GM19240 (cell line): Measurements from ENCODE around the gene ZNF865.

Experiments
- DNase-seq: peaks from one replicate; pipeline ENCODE4 v3.0.0; 2011; ENCODE audit warnings: low spot score; ENCODE audit not compliant: insufficient read length

The ZNF865 gene

DNA sequence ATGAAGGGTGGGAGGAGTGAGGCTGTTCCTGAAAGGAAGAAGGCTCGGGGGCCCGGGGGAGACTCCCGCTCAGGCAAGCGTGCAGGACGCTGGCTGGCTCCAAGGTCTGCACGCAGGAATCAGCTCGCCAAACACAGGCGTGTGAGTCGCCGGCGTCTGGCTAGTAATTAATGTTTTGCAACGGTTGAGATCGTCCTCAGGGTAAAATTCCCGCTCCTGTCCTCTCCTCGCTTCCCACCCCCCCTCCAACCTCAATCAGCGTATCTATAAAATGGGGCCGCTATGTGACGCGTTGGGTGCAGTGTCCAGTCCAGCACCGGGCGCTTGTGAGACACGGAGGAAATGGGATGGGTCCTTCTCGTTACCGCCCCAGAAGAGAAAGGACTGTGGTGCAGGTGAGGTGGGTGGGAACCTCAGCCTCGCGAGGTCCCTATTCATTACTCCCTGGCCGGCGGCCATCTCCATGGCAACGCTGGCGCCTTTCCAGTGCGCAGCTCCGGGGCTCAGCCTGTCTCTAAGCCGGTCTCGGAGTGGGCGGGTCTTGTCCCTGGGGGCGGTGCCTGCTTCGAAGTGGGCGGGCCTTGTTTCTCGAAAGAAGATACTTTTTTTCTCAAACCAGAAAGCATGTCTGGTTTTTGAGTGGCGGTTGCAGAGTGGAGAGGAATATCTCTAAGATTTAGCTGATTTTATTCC lies 18.3 kb upstream of the ZNF865 start:
- peak; percentile 98 for DNase-seq

- no peak for DNase-seq
Measured at GRCh38 chr19:55588738-55589137, 16.7 kb upstream of the ZNF865 start.

- DNase-seq = no peak
Measured at GRCh38 chr19:55590109-55590508, 15.3 kb upstream of the ZNF865 start.

GRCh38 chr19:55590617-55591016 lies 14.8 kb upstream of the ZNF865 start:
- DNase-seq = no peak

- no peak for DNase-seq
Measured at GRCh38 chr19:55591555-55591954, 13.9 kb upstream of the ZNF865 start.

GRCh38 chr19:55592391-55593090 lies 12.9 kb upstream of the ZNF865 start:
- no peak for DNase-seq

DNA sequence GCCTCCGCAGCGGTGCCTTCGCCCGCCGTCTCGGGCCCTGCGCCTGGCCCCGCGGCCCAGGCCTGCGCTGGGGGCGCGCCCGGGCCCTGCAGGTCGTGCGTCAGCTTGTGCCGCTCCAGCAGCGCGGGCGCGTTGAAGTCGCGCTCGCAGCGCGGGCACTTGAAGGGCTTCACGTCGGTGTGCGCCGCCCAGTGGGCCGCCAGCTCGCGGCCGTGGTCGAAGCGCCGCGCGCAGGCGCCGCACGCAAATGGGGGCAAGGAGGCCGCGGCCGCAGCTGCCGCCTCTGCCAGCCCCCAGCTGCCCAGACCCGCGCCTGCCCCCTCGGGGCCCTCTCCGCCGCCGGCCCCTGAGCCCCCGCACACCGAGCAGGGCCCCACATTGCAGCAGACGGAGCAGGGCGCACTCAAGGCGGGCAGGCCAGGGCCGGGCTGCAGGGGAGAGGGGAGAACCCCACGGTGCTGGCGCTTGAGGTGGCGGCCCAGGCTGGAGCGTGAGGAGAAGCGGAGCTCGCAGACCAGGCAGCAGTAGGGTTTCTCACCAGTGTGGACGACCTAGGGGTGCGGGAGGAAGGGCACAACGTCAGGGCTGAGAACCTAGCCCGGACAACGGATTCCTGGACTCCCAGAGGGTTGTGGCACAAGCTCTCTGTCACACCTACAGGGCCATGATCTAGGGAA lies 12.2 kb upstream of the ZNF865 start:
- no peak for DNase-seq

DNA sequence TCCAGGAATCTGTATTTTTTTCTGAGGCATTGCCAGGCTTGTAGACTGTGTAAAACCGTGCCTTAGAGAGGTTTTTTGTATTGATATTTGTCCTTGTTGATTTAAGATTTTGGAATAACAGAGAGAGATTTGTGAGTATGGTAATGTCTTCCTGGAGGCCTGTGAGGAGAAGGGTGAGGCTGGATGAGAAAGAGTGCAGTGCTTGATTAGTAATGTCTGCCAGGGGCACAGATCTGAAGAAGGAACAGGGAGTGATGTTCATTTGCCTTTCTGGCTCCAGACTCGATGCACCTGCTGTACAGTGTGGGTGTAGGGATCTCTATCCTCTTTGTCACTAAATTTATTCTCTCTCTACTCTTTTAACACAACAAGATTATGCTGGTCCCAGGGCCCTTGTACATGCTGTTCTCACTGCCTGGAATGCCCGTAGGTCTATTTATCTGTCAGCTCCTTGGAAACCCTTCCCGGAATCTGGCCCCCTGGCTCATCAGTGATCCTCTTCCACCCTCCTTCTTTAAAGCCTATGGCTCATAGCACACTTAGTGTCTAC lies 10.4 kb upstream of the ZNF865 start:
- no peak for DNase-seq

GRCh38 chr19:55596304-55596703 lies 9.1 kb upstream of the ZNF865 start:
- no peak for DNase-seq

- no peak for DNase-seq
Measured at GRCh38 chr19:55597501-55597921, 7.9 kb upstream of the ZNF865 start.

DNA sequence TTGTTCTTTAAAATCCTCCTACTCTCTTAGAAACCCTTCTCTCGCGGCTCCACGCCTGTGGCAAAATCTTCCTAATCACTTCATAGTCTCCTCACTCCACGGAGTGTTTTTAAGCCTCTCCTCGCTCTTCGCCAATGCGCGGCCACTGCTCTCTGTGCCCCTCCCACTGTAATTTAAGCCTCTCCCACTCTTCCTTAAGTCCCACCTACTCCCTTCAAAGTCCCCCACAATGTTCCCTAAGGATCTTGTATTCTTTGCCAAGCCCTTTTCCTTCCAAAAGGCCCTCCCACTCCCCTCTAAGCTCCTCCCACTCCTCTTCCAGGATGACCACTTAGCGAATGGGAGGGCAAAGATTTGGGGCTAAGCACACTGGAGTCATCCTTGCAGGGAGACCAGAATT lies 7.4 kb upstream of the ZNF865 start:
- no peak for DNase-seq

GRCh38 chr19:55598719-55599467 lies 6.6 kb upstream of the ZNF865 start:
- peak; percentile 76 for DNase-seq

GRCh38 chr19:55599468-55599841 lies 6.0 kb upstream of the ZNF865 start, which contains the start of gene FIZ1:
FIZ1 (minus strand) TSS chr19:55599517; CDS start chr19:55597865, 1,652 bp downstream.
- DNase-seq = peak; percentile 85

DNA sequence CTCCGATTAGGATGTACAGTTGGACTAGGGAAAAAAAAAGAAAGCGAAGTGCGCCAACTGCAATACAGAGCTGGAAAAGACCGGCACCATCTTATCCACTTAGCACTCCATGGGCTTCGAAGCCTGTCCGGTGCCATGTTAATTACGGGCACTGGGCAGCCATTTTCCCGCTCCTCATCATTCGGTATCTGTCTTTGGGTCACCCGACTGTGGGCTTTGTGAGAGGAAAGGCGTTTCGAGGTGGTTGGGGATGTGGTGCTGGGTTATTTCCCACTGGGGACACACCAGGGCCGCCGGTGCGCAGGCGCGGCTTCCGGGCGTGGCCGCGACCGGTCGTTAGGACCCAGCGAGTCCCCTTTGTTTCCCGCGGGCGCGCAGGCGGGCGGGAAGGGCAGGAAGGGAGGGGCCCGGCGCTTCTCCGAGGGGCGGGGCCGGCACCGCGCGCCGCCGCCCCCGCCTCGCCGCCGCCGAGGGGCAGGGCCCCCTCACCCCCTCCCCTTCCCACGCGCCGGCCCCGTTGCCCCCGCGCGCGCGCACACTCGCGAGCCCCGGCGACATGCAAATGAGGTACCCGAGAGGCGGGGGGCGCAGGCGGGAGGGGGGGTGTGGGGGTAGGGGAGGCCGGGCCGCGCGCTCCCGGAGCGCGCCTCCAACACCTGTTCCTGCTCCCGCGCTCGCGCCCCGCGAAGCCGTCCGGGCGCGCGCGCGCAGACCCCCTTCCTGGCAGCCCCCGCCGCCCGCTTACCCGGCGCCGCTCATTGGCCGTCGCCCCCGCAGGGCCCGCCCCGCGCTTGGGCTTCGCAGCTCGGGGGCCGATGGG lies 5.4 kb upstream of the ZNF865 start, which contains the start of gene ZNF524:
Gene ZNF524 (plus strand): TSS at position 447 of the 820 bp plus-strand sequence. CDS start 1,825 bp downstream, outside the sequence.
- DNase-seq = peak; percentile 70

DNA sequence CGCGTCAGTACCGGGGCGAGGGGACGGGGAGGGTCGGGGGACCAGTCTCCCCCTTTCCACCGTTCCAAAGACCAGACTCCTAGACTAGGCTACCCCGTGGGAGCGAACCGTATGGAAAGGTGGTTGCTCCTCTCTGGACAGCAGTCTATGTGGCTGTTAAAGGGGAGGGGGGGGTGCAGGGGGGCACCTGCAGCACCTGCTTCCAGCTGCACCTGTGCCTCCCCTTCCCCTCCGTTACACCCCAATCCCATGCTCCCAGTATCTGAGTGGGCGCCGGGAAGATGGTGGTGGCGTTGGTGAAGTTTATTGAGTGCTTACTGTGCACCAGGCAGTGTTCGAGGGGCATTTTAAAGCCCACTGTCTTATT lies 4.8 kb upstream of the ZNF865 start:
- no peak for DNase-seq

DNA sequence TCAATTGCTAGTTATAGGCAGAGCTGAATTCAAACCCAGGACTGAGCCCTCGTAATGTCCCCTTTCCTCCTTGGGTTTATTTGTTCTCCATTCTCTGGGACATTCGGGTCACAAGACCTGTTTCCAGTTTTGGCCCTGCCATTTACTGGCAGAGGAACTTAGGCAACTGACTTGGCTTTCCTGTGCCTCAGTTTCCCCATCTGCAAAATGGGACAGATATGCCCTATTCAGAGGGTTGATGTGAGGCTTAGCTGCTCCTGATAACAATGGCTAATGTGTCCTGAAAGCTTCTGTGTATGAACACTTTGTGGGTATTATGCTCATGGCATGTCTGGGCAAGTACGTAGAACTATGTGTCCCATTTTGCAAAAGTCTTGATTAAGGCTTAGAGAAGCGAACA lies 4.4 kb upstream of the ZNF865 start:
- no peak for DNase-seq

DNA sequence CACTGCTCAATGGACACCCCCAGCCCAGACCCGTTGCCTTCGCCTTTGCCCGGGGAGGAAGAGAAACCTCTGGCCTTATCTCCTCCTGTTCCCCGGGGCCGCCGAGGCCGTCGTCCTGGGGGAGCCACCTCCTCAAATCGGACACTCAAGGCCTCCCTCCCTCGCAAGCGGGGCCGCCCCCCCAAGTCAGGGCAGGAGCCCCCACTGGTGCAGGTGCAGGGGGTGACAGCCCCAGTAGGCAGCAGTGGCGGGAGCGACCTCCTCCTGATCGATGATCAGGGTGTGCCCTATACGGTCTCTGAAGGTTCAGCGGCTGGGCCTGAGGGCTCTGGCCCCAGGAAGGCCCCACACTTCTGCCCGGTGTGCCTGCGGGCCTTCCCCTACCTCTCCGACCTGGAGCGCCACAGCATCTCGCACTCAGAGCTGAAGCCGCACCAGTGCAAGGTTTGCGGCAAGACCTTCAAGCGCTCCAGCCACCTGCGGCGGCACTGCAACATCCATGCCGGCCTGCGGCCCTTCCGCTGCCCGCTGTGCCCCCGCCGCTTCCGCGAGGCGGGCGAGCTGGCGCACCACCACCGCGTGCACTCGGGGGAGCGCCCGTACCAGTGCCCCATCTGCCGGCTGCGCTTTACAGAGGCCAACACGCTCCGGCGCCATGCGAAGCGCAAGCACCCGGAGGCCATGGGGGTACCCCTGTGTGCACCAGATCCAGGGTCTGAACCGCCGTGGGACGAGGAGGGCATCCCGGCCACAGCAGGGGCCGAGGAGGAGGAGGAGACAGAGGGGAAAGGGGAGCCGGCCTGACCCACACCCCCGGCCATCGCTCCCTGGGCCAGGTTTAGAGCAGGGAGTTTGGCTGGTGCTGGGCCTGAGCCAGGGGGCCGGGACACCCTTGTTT lies 3.1 kb upstream of the ZNF865 start:
- DNase-seq = no peak

GRCh38 chr19:55603115-55603514 lies 2.3 kb upstream of the ZNF865 start:
- no peak for DNase-seq

DNA sequence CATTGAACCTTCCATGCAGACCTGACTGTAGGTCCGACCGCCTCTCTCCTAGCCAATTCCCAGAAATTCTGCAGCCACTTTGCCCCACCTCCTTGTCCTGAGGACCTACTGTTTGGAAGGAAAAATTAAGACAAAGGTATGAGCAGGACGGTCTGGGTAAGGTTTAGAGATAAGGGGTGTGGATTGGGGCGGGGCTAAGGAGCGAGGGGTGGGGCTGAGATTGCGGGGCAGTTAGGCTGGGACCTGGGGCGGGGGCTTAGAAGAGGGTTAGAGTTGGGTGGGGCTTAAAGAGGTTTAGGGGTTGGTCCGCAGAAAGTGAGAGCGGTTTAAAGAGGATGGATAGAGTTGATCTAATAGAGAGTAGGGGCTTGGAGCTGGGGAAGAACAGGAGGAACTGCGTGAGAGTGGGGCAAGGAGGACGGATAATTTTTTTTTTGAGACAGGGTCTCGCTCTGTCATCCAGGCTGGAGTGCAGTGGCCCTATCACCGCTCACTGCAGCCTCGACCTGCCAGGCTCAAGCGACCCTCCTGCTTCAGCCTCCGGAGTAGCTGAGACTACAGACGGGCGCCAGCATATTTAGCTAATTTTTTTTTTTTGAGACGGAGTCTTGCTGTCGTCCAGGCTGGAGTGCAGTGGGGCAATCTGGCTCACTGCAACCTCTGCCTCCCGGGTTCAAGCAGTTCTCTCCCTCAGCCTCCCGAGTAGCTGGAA lies 1.7 kb upstream of the ZNF865 start:
- DNase-seq = no peak
